Testis (tissue), 2 donors: ENCODE measurements around the gene RGS8.

Experiments used
- CTCF ChIP-seq, 3 experiments: fragments of 450-650 bp in 2 of 3; fragments of 200-600 bp in 1 of 3; sonication (generic) in 1 of 3; IDR thresholded peaks; one replicate each; pipeline ENCODE4 v1.5.1; 2016 to 2019; ENCODE audit warnings: antibody characterized with exemption in 3 of 3, mild to moderate bottlenecking in 2 of 3, moderate library complexity in 1 of 3
- POLR2A ChIP-seq: fragments of 450-650 bp; IDR thresholded peaks from one replicate; pipeline ENCODE4 v1.6.1; 2017; ENCODE audit warnings: antibody characterized with exemption, mild to moderate bottlenecking, moderate library complexity

GRCh38 chr1:182658055-182658454 lies 26.3 kb downstream of the RGS8 start:
- TF ChIP-seq POLR2A (no peak), CTCF (IDR thresholded peaks at IDR 0.05) (no peak)
